A673 (cell line): ENCODE measurements around the gene KLHL18.

Experiments used
- EZH2 ChIP-seq: fragments of 200-600 bp; sonication (generic); IDR thresholded peaks from 2 replicates; pipeline ENCODE4 v1.6.1; 2017; ENCODE audit warnings: borderline replicate concordance, low read depth, mild to moderate bottlenecking, mixed read lengths, antibody characterized with exemption, low read length; ENCODE audit not compliant: poor library complexity, severe bottlenecking
- TF ChIP-seq, protein P1 (sequence below): fragments of 300-800, 200-600 bp; sonication (generic); conservative IDR thresholded peaks from 2 replicates; pipeline ENCODE4 v1.5.1; 2017; ENCODE audit warnings: low read depth, mild to moderate bottlenecking, antibody characterized with exemption, low read length, moderate library complexity, mixed read lengths

GRCh38 chr3:47378869-47379268 lies 96.1 kb downstream of the KLHL18 start:
- TF ChIP-seq, protein P1, sequence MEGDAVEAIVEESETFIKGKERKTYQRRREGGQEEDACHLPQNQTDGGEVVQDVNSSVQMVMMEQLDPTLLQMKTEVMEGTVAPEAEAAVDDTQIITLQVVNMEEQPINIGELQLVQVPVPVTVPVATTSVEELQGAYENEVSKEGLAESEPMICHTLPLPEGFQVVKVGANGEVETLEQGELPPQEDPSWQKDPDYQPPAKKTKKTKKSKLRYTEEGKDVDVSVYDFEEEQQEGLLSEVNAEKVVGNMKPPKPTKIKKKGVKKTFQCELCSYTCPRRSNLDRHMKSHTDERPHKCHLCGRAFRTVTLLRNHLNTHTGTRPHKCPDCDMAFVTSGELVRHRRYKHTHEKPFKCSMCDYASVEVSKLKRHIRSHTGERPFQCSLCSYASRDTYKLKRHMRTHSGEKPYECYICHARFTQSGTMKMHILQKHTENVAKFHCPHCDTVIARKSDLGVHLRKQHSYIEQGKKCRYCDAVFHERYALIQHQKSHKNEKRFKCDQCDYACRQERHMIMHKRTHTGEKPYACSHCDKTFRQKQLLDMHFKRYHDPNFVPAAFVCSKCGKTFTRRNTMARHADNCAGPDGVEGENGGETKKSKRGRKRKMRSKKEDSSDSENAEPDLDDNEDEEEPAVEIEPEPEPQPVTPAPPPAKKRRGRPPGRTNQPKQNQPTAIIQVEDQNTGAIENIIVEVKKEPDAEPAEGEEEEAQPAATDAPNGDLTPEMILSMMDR: no peak
- TF ChIP-seq EZH2: no peak
